MM.1S (cell line): ENCODE results near the gene WWC2.

Experiments used
- CTCF ChIP-seq: fragments of 300-600 bp; sonication (generic); IDR thresholded peaks from 2 replicates; pipeline ENCODE4 v1.5.1; 2016; ENCODE audit warnings: antibody characterized with exemption, low read length, mixed read lengths
- EZH2 ChIP-seq: fragments of 300-600 bp; sonication (generic); optimal IDR thresholded peaks from 2 replicates; pipeline ENCODE3; 2017; ENCODE audit warnings: low read depth, mild to moderate bottlenecking, antibody characterized with exemption, low read length, mixed read lengths
- EZH2phosphoT487 ChIP-seq: fragments of 300-600 bp; sonication (generic); IDR thresholded peaks from 2 replicates; pipeline ENCODE4 v1.6.1; 2018; ENCODE audit warnings: antibody characterized with exemption, low read length

DNA sequence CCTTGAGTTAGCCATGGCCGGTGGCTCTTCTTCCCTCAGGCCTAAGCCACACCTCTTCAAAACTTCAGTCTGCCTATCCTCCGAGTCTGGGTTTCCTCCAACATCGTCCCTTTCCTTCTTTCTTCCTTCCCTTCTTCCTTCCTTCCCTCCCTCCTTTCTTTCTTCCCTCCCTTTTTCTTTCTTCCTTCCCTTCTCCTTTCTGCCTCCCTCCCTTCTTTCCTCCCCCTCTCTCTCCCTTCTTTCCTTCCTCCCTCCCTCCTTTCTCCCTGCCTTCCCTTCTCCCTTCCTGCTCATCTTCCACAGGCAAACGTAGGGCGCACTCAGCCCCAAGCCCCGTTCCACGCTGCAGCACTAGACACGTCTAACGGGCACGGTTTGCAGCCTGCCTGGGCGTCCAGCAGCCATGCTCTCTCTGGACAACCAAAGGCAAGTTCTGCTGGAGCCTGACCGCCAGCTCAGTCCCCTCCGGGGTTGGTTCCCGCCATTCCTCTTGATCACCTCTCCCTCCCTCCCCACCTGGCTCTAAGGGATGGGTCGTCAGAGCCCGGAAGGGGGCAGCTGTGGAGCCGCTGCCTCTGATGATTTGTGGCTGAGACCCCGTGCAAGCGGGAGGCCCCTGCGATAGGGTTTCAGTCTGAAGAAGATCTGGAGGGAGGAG, 257.2 kb downstream of the WWC2 start:
- TF ChIP-seq CTCF, result no peak
- no peak for TF ChIP-seq EZH2phosphoT487
- TF ChIP-seq EZH2, result no peak
